Measurements from ENCODE around the gene LTBP3. TPM values are rescaled to one million over a fixed set of nuclear protein-coding genes. Genes with fewer than 3 reads are reported as not detected.

LTBP3 gene
- total and polyA plus RNA-seq, 9 of the 15 experiments (the other 6 are each of a cell fraction or from before 2014, with no cell fraction given) = 0.06 to 20.5 (median 4.8) TPM

- TF ChIP-seq, protein P1, sequence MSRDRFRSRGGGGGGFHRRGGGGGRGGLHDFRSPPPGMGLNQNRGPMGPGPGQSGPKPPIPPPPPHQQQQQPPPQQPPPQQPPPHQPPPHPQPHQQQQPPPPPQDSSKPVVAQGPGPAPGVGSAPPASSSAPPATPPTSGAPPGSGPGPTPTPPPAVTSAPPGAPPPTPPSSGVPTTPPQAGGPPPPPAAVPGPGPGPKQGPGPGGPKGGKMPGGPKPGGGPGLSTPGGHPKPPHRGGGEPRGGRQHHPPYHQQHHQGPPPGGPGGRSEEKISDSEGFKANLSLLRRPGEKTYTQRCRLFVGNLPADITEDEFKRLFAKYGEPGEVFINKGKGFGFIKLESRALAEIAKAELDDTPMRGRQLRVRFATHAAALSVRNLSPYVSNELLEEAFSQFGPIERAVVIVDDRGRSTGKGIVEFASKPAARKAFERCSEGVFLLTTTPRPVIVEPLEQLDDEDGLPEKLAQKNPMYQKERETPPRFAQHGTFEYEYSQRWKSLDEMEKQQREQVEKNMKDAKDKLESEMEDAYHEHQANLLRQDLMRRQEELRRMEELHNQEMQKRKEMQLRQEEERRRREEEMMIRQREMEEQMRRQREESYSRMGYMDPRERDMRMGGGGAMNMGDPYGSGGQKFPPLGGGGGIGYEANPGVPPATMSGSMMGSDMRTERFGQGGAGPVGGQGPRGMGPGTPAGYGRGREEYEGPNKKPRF (IDR thresholded peaks at IDR 0.05; ENCODE audit: low read depth, low read length) = no peak
- TF ChIP-seq EZH2 (IDR thresholded peaks at IDR 0.05; ENCODE audit: borderline replicate concordance, low read depth, low read length) (no peak), STAT5A (IDR thresholded peaks at IDR 0.05; ENCODE audit: borderline replicate concordance, low read length) (no peak), PHB2 (IDR thresholded peaks at IDR 0.05; ENCODE audit: low read depth) (no peak), HDAC1 (IDR thresholded peaks at IDR 0.05) (peak in 1 of 2 experiments; percentile 21; a peak in 1 of 4 replicates), ZNF764 (CRISPR knock-in tag; IDR thresholded peaks at IDR 0.05; ENCODE audit: low read depth) (no peak), MTA1 (IDR thresholded peaks at IDR 0.05; ENCODE audit: borderline replicate concordance) (no peak; the same call in 1 of the 2 replicates), KLF1 (tag; IDR thresholded peaks at IDR 0.05) (no peak), RB1 (IDR thresholded peaks at IDR 0.05; ENCODE audit: low read depth) (no peak), POLR2H (tag; IDR thresholded peaks at IDR 0.05; ENCODE audit: low read depth) (no peak; the same call in 1 of the 2 replicates), JUNB (CRISPR knock-in tag; conservative IDR thresholded peaks at IDR 0.05) (no peak), LCOR (CRISPR knock-in tag; IDR thresholded peaks at IDR 0.05) (no peak; the same call in 1 of the 2 replicates), ATF1 (CRISPR knock-in tag; IDR thresholded peaks at IDR 0.05) (no peak), ATF1 (tag; IDR thresholded peaks at IDR 0.05) (no peak), CBX3 (IDR thresholded peaks at IDR 0.05; ENCODE audit: borderline replicate concordance in 1 of 2, low read length in 2 of 2) (no peak), NRF1 (conservative IDR thresholded peaks at IDR 0.05 in 1 of 2, IDR thresholded peaks at IDR 0.05 in 1 of 2) (0 out of 4 replicates have a peak, but pooled peaks of 1 of the 2 experiments have one; percentile 13), ZNF124 (CRISPR knock-in tag; IDR thresholded peaks at IDR 0.05) (no peak), ARID1B (IDR thresholded peaks at IDR 0.05) (peak; percentile 48; the same call in 1 of the 2 replicates), MEF2D (tag; conservative IDR thresholded peaks at IDR 0.05; ENCODE audit: low read depth) (no peak), TGIF2 (CRISPR knock-in tag; IDR thresholded peaks at IDR 0.05) (no peak), ZFX (CRISPR knock-in tag; IDR thresholded peaks at IDR 0.05) (peak; percentile 44; the same call in 1 of the 2 replicates), ELF4 (CRISPR knock-in tag; IDR thresholded peaks at IDR 0.05) (peak; percentile 47; the same call in 1 of the 2 replicates), RBM39 (optimal IDR thresholded peaks at IDR 0.05; ENCODE audit: low read depth, low read length) (no peak), ZSCAN32 (CRISPR knock-in tag; IDR thresholded peaks at IDR 0.05) (no peak), ID3 (CRISPR knock-in tag; IDR thresholded peaks at IDR 0.05) (no peak), ID3 (tag; IDR thresholded peaks at IDR 0.05) (no peak), ZNF717 (CRISPR knock-in tag; IDR thresholded peaks at IDR 0.05) (no peak)
- TF ChIP-seq, protein P2, sequence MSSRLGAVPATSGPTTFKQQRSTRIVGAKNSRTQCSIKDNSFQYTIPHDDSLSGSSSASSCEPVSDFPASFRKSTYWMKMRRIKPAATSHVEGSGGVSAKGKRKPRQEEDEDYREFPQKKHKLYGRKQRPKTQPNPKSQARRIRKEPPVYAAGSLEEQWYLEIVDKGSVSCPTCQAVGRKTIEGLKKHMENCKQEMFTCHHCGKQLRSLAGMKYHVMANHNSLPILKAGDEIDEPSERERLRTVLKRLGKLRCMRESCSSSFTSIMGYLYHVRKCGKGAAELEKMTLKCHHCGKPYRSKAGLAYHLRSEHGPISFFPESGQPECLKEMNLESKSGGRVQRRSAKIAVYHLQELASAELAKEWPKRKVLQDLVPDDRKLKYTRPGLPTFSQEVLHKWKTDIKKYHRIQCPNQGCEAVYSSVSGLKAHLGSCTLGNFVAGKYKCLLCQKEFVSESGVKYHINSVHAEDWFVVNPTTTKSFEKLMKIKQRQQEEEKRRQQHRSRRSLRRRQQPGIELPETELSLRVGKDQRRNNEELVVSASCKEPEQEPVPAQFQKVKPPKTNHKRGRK (tag; IDR thresholded peaks at IDR 0.05) = no peak
These were observed 65.4 kb downstream of the LTBP3 start (continued) for GRCh38 chr11:65492637-65493366.
